Myocyte (in vitro differentiated cells): ENCODE measurements around the gene SYNE2. TPM values are rescaled to one million over a fixed set of nuclear protein-coding genes. Genes with fewer than 3 reads are reported as not detected.
"Not testable (repeated sequence)": the region's sequence is repeated elsewhere in the genome, so short reads cannot be mapped to it uniquely, and the experiment has no call there.

Experiments
- DNase-seq: peaks from one replicate; pipeline ENCODE4 v3.0.0-alpha.2; 2012; ENCODE audit warnings: low read depth
- total RNA-seq: library from RNA; depleted of rRNA; stranded (reverse); fragments of >200 nt; gene quantifications from 2 replicates; pipeline ENCODE4 v1.2.3, GENCODE V29; 2014

Gene SYNE2
- total RNA-seq, 1 donor from 2014 or later, result 14.8 TPM

DNA sequence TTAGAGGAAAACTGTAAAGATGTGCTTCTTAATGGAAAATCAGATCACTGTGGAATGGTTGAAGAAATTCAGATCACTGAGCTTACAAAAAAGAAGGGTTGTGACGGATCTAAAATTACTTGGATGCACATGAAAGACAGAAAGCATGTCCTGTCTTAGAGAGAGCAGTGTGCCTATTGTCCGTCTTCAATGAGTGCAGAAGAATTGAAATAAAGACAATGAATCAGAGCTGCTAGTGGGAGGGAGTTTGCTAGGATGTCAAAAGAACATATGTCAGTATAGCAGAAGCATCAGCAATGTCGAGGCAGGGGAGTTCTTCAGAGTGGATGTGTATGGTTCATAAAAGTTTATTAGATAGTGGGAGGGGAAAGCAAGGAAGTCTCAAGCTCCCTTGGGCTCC, 172.7 kb downstream of the SYNE2 start:
- DNase-seq, result no peak

DNA sequence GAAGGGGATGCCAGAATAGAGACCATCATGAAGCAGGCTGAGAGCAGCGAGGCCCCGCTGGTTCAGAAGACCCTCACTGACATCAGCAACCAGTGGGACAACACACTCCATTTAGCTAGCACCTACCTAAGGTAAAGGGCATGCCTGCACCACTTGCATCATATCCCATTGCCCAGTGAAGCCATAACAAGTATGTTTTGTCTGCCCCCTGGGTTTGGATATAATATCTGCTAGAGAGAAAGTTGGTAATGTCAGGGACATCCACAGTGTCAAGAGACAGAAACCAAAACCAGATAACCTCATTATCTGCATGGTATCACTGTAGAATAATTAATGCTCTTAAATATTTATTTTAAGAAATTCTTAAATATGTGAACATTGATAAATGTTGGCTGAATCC, 173.8 kb downstream of the SYNE2 start:
- DNase-seq, result no peak

DNA sequence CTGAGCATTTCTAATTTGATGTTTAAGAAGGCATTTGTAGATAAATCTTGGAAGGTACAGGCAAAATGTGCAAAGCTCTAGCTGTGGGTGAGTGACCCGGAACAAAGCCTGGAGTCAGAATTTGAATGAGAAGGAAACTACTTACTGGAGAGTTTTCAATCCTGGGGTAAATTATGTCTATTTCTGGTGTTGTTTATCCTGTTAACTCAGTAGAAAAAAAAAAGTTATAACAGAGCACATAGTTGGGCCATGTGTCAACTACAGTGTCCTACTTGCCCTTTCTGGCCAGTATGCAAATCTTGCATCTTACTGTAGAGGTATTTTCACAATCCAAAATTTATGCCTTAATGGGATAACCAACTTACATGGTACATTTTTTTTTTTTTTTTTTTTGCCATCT, 182.3 kb downstream of the SYNE2 start:
- DNase-seq, result no peak

DNA sequence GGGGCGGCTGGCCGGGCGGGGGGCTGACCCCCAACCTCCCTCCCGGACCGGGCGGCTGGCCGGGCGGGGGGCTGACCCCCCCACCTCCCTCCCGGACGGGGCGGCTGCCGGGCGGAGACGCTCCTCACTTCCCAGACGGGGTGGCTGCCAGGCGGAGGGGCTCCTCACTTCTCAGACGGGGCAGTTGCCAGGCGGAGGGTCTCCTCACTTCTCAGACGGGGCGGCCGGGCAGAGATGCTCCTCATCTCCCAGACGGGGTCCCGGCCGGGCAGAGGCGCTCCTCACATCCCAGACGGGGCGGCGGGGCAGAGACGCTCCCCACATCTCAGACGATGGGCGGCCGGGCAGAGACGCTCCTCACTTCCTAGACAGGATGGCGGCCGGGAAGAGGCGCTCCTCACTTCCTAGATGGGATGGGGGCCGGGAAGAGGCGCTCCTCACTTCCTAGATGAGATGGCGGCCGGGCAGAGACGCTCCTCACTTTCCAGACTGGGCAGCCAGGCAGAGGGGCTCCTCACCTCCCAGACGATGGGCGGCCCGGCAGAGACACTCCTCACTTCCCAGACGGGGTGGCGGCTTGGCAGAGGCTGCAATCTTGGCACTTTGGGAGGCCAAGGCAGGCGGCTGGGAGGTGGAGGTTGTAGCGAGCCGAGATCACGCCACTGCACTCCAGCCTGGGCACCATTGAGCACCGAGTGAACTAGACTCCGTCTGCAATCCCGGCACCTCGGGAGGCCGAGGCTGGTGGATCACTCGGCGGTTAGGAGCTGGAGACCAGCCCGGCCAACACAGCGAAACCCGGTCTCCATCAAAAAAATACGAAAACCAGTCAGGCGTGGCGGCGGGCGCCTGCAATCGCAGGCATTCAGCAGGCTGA, 185.3 kb downstream of the SYNE2 start:
- DNase-seq, result not testable (repeated sequence)

DNA sequence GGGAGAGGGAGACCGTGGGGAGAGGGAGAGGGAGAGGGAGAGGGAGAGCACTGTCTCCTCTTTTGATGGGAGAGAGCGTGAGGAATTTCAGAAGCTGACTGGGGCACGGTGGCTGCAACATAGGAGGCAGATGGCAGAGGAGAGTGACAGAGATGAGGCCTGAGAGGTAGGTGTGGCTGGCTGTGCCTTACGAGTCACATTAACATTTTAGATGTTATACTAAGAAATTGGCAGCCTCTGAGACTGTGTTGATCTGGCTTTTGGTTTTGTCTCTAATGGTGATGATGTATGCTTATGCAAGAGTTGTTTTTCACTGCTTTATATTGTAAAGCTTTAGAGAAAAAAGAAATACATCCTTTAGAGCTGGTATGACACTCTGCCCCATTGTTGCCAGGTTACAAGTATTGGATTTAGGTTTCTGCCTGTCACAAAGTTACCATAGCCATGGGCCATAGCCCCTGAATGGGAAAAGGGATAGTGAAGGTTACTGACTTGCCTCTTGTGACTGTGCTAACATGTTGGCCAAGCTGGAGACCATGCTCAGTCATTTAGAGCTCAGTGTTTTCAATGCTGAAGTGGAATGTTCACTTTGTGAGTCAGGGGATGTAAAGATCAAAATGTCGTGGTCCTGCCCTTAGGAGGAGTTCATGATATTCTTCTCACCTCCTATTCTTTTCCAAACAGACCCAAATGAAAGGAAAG, 186.2 kb downstream of the SYNE2 start:
- DNase-seq, result no peak

DNA sequence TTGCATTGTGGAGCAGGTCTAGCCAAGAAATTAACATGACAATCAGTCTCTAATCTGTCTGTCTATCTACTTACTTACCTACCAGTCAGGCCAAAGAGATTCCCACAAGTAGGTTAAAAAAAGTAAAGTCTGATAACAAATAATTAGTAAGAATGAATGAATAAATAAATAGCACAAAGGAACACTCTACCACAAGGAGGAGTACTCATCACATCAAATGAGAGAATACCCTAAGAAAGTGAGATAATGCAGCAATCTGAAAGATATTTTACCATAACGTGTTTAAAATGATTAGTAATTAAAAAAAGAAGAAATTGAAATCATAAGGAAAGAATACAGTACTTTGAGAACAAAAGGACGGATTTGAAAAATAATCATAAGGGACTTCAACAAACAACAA, 187.2 kb downstream of the SYNE2 start:
- peak; percentile 40 for DNase-seq

DNA sequence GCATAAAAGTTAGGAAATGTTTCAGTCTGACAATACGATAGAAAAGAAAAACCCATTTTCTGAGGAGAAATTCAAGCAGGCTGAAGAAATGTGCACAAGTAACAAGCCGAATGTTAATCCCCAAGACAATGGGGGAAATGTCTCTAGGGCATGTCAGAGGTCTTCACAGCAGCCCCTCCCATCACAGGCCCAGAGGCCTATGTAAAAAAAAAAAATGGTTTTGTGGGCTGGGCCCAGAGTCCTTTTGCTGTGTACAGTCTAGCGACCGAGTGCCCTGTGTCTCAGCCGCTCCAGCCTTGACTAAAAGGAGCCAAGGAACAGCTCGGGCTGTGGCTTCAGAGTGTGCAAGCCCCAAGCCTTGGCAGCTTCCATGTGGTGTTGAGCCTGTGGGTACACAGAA, 190.5 kb downstream of the SYNE2 start:
- DNase-seq, result not testable (repeated sequence)

DNA sequence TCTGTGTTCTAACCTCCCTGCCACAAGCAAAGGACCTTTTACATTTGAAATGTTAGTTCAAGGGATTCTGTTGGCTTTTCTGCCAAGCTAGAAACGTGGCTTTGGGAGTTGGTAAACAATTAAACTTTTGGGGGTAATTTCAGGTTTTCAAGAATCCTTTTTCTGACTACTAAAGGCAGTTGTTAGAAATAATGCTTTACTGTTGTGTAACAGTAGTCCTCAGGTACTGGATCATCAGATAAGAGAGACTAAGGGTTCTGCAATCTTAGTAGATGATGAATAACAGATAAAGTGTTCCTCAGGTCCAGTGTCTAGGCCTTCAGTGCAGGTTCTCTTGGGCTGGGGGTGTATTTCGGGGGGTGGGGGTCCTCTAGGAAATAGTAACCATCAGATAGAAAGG, 192.3 kb downstream of the SYNE2 start:
- no peak for DNase-seq

DNA sequence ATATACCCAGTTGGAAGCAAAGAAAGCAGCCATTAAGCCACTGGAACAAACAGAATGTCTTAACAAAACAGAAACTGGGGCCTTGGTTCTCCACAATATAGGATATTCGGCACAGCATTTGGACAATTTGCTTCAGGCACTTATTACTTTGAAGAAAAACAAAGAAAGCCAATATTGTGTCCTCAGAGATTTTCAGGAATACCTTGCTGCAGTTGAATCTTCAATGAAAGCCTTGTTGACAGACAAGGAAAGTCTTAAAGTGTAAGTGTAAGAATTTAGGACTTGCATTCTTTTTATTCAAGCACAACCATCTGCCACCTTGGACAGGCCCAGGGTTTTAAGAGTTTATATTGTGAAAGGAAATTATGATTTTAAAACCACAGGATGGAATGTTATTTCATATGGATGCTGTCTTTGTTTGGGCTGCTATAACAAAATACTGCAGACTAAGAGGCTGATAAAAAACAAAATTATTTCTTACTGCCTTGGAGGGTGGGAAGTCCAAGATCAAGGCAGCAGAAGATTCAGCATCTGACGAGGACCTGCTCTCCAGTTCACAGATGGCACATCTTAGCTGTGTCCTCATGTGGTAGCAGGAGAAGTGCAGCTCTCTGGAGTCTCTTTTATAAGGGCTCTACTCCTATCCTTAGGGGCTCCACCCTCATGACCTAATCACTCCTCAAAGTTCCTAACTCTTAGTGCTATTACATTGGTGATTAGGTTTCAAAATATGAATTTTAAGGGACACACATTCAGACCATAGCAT, 197.0 kb downstream of the SYNE2 start:
- no peak for DNase-seq

DNA sequence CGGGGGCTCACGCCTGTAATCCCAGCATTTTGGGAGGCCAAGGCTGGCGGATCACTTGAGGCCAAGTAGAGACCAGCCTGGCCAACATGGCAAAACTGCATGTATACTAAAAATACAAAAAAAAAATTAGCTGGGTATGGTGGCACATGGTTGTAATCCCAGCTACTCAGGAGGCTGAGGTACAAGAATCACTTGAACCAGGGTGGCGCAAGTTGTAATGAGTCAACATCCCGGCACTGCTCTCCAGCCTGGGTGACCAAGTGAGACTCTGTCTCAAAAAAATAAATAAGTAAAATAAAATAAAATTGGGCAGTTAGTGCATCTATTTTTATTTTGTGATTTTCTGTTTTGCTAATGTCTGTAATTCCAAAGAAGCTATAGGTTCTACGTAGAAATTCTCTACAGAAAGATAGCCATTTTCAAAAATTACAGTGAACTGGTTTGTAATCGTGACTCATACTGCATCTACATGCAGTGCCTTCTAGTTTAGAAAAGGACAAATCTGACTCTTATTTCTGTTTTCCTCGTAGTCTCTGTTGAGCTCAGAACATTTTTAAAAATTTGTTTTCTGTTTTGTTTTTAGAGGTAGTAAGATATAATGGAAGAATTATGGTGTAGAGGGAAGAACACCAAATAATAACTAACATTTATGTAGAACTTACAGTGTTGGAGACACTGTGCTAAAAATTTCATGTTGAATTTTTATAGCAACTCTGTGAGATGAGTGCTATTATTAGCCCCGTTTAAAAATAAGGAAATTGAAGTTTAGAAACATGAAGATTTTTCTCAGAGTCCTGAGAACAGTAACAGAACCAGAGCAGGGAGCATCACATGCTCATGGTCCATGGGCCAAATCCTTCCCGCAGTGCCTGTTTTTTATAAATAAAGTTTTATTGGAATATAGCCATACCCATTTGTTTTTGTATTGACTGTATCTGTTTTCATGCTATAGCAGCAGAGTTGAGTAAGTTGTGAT, 201.2 kb downstream of the SYNE2 start:
- DNase-seq, result no peak

DNA sequence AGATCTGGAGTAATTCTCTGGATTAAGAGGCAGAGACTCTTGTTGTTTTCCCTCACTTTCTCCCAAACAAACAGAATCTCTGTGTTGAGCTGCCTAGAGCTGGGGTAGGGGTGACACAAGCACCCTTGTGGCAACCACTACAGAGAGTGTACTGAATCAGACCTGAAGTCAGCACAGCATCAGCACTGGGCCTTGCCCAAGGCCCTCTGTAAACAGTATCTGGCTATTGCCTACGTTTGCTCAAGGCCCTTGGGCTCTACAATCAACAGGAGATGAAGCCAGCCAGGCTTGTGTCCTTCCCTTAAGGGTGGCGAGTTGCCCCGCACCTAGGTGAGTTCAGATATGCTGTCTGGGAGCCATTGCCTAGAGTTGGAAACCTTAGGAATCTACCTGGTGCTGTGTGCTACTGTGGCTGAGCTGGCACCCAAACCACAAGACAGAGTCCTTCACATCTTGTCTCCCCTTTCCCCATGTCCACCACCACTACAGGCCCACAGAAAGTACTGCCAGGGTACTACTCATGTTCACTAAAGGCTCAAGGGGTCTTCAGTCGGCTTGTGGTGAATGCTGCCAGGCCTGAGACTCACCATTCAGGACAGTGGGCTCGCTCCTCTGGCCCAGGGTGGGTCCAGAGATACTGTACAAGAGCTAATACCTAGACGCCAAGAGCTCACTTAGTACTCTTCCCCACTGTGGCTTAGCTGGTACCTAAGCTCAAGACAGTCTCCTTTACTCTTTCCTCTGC, 206.8 kb downstream of the SYNE2 start:
- no peak for DNase-seq

DNA sequence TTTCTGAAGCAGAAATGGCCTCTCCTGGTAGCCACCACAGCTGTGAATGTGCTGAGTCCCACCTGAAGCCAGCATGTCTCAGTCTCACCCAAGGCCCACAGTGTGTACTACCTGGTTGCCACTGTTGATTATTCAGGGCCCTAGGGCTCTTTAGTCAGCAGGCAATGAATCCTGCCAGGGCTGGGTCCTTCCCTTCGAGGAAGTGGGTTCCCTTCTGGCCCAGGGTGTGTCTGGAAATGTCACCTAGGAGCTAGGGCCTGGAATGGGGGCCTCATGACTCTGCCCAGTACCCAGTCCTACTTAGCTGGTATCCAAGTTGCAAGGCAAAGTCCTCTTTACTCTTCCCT, 207.4 kb downstream of the SYNE2 start:
- DNase-seq, result no peak

DNA sequence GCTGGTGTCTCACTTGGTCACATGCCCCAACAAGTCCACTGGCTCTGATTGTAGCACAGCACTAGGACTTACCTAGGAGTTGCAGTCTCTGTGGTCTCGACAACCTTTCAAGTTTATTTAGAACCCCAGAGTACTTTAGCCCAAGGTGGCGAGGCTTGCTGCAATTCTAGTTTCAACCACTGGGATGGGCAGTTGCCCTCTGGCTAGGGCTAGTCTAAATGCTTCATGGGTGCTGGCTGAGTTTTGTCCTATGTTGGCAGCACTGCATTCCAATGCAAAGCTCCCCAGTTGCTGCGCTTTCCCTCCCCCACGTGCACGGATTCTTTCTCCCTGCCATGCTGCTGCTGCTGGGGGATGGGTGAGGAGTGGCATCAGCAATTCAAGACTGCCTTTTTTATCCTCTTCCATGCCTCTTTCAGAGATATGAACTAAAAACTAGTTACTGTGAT, 207.9 kb downstream of the SYNE2 start:
- DNase-seq, result peak; percentile 21

DNA sequence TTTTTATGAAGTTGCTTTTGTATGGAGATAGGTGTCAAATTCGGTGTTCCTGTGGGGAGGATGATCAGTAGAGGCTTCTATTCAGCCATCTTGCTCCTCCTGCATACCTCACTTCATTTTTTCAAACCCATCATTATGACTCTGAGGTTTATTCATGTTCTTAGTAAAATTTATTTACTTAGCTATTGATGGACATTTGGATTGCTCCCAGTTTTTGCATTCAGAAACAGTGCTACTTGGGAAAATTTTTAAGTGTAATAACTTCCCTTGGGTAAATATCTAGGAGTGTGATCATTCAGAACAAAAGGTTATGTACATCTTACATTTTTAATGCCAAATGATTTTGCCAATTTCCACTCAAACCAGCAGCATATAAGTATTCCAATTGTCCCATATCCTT, 208.3 kb downstream of the SYNE2 start:
- DNase-seq, result no peak

DNA sequence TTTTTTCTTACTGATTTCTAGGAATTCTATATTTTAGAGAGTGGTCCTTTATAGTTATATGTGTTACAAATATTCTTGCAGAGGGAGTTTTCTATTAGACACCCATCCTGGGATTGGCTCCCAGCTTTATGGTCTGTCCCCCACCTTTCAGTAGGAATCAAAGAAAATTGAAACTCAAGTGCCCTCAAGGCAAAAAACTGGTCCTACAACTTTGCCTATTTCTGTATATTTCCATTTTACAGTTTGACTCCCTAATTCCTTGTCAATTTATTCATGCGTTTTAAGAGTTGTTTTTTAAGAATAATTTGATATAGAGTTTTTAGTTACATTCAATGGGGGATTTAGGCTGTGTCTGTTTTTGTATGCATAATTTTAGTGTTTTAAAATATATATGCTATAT, 208.9 kb downstream of the SYNE2 start:
- no peak for DNase-seq

DNA sequence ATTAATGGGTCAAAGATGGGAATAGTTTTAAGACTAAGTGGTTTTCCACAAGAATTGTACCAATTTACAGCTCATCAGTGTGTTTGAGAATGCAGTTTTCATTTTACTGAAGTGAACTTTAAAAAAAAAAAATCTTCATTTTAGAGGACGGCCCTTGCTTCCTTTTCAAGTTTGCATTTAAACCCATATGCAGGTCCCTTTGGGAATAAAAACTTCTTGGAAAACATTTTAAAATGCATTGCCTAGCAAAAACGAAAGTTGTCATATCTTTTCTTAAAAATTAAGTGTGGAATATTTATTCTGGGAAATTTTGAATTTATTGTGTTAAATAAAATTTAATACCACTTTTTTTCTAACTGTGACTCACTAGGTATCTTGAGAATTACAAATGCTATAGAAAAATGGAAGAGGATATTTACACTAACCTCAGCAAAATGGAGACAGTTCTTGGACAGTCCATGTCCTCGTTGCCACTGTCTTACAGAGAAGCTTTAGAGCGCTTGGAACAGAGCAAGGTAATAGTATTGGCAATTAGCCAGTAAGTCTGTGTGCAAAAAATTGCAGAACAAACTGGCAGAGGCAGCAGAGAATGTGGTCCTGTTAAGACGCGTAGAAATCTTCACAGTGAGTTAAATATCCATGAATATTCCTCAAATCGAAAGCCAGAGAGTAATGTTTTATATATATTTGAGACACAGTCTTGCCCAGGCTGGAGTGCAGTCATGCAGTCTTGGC, 209.7 kb downstream of the SYNE2 start:
- DNase-seq, result no peak

DNA sequence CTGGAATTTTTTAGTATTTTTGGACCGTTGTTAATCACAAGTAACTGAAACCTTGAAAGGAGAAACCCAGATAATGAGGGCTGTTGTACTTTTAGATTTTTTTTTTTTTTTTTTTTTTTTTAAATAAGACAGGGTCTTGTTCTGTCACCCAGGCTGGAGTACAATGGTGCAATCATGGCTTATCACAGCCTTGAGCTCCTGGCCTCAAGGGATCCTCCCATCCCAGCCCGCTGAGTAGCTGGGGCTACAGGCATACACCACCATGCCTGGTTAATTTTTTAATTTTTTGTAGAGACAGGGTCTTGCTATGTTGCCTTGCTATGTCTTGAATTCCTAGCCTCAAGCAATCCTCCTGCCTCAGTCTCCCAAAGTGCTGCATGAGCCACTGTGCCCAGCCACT, 211.6 kb downstream of the SYNE2 start:
- DNase-seq, result no peak

DNA sequence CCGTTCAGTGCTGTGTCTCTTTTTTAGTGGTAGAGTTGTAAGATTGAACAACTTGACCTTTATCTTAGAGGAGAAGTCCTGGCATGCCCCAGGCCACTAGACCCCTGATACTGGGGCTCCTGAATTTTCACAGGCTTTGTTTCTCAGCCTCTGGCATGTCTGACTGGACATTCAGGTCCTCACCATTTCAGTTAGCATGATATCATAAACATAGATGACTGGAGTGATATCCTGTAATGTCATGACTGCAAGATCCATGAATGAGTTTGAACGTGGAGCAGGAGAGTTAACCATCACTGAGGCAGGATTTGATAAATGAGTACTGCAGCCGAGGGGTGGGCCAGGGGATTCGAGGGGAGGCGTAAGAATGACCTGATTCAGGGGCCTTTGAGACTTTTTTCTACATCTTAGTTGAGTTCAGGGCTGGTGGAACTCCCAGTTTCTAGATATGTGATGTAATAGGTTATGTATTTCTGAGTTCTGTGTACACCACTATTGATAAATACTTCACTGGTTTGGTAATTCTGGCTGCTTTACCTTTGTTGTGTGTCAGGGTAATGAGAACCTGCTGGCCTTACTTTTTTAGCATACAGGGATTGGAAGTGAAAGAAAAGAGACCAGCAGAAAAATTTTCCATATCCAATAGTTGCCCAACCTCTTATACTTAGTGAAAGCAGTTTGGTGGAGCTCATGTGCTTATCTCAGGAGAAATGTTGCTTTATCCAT, 217.0 kb downstream of the SYNE2 start:
- no peak for DNase-seq
